GM10266 (cell line): ENCODE results near the gene EGFL7.
A peak's percentile ranks its signal among the peaks of the same experiment; 100 is the strongest.

Experiments
- DNase-seq: peaks from one replicate; pipeline ENCODE4 v3.0.0; 2012; ENCODE audit errors: extremely low spot score
- CTCF ChIP-seq: IDR thresholded peaks from 2 replicates; pipeline ENCODE4 v1.5.1; 2012; ENCODE audit warnings: mild to moderate bottlenecking, low read depth; ENCODE audit not compliant: control insufficient read depth, insufficient read depth; ENCODE audit errors: missing control alignments

The EGFL7 gene

GRCh38 chr9:136643596-136644342 is 18.9 kb upstream of the EGFL7 start:
- no peak for TF ChIP-seq CTCF
- DNase-seq: no peak

GRCh38 chr9:136644343-136644592 is 18.4 kb upstream of the EGFL7 start:
- DNase-seq: no peak
- TF ChIP-seq CTCF: no peak

GRCh38 chr9:136644593-136645351 is 17.9 kb upstream of the EGFL7 start:
- DNase-seq: peak; percentile 86
- peak; percentile 74 for TF ChIP-seq CTCF

DNA sequence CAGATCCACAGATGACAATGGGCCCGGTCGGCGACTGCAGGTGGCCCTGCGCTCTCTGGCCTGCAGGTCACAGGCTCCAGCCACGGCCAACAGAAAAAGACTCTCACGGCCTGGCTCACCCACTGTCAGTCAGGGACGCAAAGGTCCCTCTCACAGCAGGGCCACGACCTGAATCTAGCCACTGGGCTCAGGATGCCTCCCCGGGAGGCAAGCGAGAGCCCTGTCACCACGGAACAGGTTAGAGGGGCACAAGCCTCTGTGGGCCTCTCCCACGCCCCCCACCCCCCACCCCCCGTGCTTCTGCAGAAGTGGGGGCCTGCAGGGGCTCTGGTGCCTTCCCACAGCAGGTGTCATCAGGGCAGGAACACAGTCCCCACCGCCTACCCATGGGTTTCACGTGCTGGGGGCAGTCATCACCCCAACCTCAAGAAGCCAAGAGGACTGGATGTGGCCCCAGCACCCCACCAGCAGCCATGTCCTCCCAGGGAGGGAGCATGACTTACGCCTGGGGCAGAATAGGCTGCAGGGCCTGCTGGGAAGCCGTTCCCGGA is 17.3 kb upstream of the EGFL7 start:
- no peak for TF ChIP-seq CTCF
- DNase-seq: no peak

- TF ChIP-seq CTCF: peak; percentile 0
- DNase-seq: no peak
Measured at GRCh38 chr9:136645903-136646754, 16.6 kb upstream of the EGFL7 start.

- no peak for DNase-seq
Measured at GRCh38 chr9:136646827-136647711, 15.6 kb upstream of the EGFL7 start.

More at GRCh38 chr9:136646827-136647711, 15.6 kb upstream of the EGFL7 start:
- no peak for TF ChIP-seq CTCF
